ENCODE results near the gene VPS8. TPM values are rescaled to one million over a fixed set of nuclear protein-coding genes. Genes with fewer than 3 reads are reported as not detected.

VPS8 gene
- total RNA-seq, 4 donors from 2014 or later: 46.3 to 76.9 (median 59.3) TPM

GRCh38 chr3:184924547-184924946 is 112.6 kb downstream of the VPS8 start:
- Histone ChIP-seq H3K36me3 (peaks cover 0 to 75% (median 0%) of the 10 kb centered on the region in 3 donors), H3K4me1 (no peaks in the 10 kb centered on the region), H3K4me3 (no peak overlapping the region), H3K27ac (no peak overlapping the region), H3K27me3 (no peaks in the 10 kb centered on the region), H3K9me3 (no peaks in the 10 kb centered on the region)
- DNase-seq (ENCODE audit: low spot score in 2 of 2): no peak
- TF ChIP-seq EP300 (IDR thresholded peaks at IDR 0.05): no peak
- TF ChIP-seq POLR2A (IDR thresholded peaks at IDR 0.05): no peak
- TF ChIP-seq CTCF (IDR thresholded peaks at IDR 0.05): no peak
- WGBS, 2 donors: 91 to 97% methylated on average over 7 of the region's 7 CpGs

GRCh38 chr3:184927796-184928315 is 115.9 kb downstream of the VPS8 start:
- no peak overlapping the region for H3K4me3 ChIP-seq
- H3K9me3 ChIP-seq: no peaks in the 10 kb centered on the region
- DNase-seq (ENCODE audit: low spot score in 2 of 2): no peak
- H3K27ac ChIP-seq: no peak overlapping the region
- 85 to 90% methylated on average over 6 of the region's 6 CpGs for WGBS, 2 donors
- TF ChIP-seq CTCF (IDR thresholded peaks at IDR 0.05) (no peak), EP300 (IDR thresholded peaks at IDR 0.05) (no peak), POLR2A (IDR thresholded peaks at IDR 0.05) (no peak)
- H3K4me1 ChIP-seq: no peaks in the 10 kb centered on the region
- H3K36me3 ChIP-seq: peaks cover 0 to 89% (median 3%) of the 10 kb centered on the region in 3 donors
- H3K27me3 ChIP-seq: no peaks in the 10 kb centered on the region

- Histone ChIP-seq H3K36me3 (peaks cover 0 to 85% (median 3%) of the 10 kb centered on the region in 3 donors), H3K9me3 (no peaks in the 10 kb centered on the region)
These were observed 120.8 kb downstream of the VPS8 start for GRCh38 chr3:184932777-184933176.

GRCh38 chr3:184937611-184938010 is 125.6 kb downstream of the VPS8 start:
- Histone ChIP-seq H3K27me3 (no peaks in the 10 kb centered on the region), H3K4me1 (no peaks in the 10 kb centered on the region), H3K4me3 (no peak overlapping the region), H3K9me3 (no peaks in the 10 kb centered on the region), H3K36me3 (peaks cover 0 to 62% (median 0%) of the 10 kb centered on the region in 3 donors), H3K27ac (no peak overlapping the region)
- DNase-seq (ENCODE audit: low spot score in 2 of 2): no peak
- 59 to 71% methylated on average over 4 of the region's 4 CpGs for WGBS, 2 donors
- no peak for TF ChIP-seq EP300 (IDR thresholded peaks at IDR 0.05)
- no peak for TF ChIP-seq POLR2A (IDR thresholded peaks at IDR 0.05)
- no peak for TF ChIP-seq CTCF (IDR thresholded peaks at IDR 0.05)

More at GRCh38 chr3:184932777-184933176, 120.8 kb downstream of the VPS8 start:
- Histone ChIP-seq H3K4me1 (no peaks in the 10 kb centered on the region), H3K27ac (no peak overlapping the region), H3K27me3 (no peaks in the 10 kb centered on the region), H3K4me3 (no peak overlapping the region)
- WGBS, 2 donors: 89 to 100% methylated on average over 1 of the region's 1 CpG
- DNase-seq (ENCODE audit: low spot score in 2 of 2): no peak
- TF ChIP-seq POLR2A (IDR thresholded peaks at IDR 0.05) (no peak), CTCF (IDR thresholded peaks at IDR 0.05) (no peak), EP300 (IDR thresholded peaks at IDR 0.05) (no peak)

GRCh38 chr3:184941408-184941807 is 129.4 kb downstream of the VPS8 start:
- H3K36me3 ChIP-seq: peaks cover 0 to 64% (median 0%) of the 10 kb centered on the region in 3 donors
- 87 to 89% methylated on average over 2 of the region's 2 CpGs for WGBS, 2 donors
- no peak for TF ChIP-seq EP300 (IDR thresholded peaks at IDR 0.05)
- no peak for TF ChIP-seq CTCF (IDR thresholded peaks at IDR 0.05)
- TF ChIP-seq POLR2A (IDR thresholded peaks at IDR 0.05): no peak

More at GRCh38 chr3:184941408-184941807, 129.4 kb downstream of the VPS8 start:
- no peak for DNase-seq (ENCODE audit: low spot score in 2 of 2)
- Histone ChIP-seq H3K27me3 (no peaks in the 10 kb centered on the region), H3K4me3 (no peak overlapping the region), H3K4me1 (no peaks in the 10 kb centered on the region), H3K9me3 (no peaks in the 10 kb centered on the region), H3K27ac (no peak overlapping the region)
